ENCODE data around the gene ZNF628. TPM values are rescaled to one million over a fixed set of nuclear protein-coding genes. Genes with fewer than 3 reads are reported as not detected.

Gene ZNF628
- total RNA-seq, 1 experiment from 2014 or later = 12.3 TPM

DNA sequence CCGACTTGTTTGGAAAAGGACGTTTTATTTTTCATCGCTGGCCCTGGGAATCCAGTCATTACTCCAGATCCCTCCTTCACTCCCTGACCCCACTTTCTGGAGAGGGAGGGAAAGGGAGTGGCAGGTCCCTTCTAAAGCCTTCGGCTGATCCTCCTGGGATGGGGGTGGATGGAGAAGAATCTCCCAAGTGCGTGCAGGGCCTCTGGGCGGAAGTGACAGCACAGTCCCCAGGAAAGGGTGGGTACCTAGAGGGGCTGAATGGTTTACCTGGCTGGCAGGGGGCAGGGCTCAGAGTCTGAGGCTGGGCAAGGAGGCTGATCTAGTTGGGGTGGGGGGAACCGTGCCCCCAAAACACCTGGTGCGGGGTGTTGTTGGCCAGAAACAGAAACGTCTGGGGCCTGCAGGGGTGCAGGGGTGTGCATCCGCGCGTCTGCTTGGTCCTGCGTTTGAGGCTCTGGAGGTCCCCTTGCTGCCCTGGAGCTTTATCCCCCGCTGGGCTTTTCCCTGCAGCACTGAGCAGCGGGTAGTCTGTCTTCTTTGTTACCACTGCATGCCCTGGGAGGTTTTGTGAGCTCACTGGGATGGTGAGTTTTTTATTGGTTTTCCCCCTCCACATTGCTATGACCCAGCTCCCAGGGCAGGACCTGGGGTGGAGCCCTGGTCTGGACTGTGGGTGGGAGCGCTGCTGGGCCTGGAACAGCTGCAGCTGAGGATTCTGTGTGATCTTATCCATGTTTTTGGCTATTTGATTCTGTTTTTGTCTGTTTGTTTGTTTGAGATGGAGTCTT, 3.0 kb upstream of the ZNF628 start:
- ChIA-PET POLR2A (no interaction called here), CTCF (no interaction called here)
- intact Hi-C loops (cut with micrococcal nuclease; ENCODE audit: unreplicated experiment) = no loop called here
- no peak overlapping the region for H3K4me3 ChIP-seq (ENCODE audit: low read depth, low read length)
- no peak overlapping the region for H3K27ac Mint-ChIP-seq (ENCODE audit: unreplicated experiment)
- no peak for DNase-seq
- peaks cover 7% of the 10 kb centered on the region for H3K4me1 Mint-ChIP-seq (ENCODE audit: low read depth, unreplicated experiment)
- no peaks in the 10 kb centered on the region for H3K27me3 Mint-ChIP-seq (ENCODE audit: insufficient read depth, unreplicated experiment)
- no TSS peak for BruUV-seq (replicated peaks)
- no peaks in the 10 kb centered on the region for H3K9me3 Mint-ChIP-seq (ENCODE audit: unreplicated experiment)
- H3K4me1 ChIP-seq = peaks cover 14% of the 10 kb centered on the region
- H3K27me3 ChIP-seq (replicated peaks; ENCODE audit: control insufficient read depth, insufficient read depth, low read length) = no peaks in the 10 kb centered on the region
- H3K4me3 Mint-ChIP-seq (ENCODE audit: unreplicated experiment) = no peak overlapping the region
- H3K36me3 Mint-ChIP-seq (ENCODE audit: insufficient read depth, unreplicated experiment) = peaks cover 16% of the 10 kb centered on the region
- TF ChIP-seq, protein P1, sequence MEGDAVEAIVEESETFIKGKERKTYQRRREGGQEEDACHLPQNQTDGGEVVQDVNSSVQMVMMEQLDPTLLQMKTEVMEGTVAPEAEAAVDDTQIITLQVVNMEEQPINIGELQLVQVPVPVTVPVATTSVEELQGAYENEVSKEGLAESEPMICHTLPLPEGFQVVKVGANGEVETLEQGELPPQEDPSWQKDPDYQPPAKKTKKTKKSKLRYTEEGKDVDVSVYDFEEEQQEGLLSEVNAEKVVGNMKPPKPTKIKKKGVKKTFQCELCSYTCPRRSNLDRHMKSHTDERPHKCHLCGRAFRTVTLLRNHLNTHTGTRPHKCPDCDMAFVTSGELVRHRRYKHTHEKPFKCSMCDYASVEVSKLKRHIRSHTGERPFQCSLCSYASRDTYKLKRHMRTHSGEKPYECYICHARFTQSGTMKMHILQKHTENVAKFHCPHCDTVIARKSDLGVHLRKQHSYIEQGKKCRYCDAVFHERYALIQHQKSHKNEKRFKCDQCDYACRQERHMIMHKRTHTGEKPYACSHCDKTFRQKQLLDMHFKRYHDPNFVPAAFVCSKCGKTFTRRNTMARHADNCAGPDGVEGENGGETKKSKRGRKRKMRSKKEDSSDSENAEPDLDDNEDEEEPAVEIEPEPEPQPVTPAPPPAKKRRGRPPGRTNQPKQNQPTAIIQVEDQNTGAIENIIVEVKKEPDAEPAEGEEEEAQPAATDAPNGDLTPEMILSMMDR (IDR thresholded peaks at IDR 0.05; ENCODE audit: insufficient read depth in 1 of 2, low read depth in 1 of 2, low read length in 1 of 2, severe bottlenecking in 1 of 2, unreplicated experiment in 1 of 2) = no peak
- no peaks in the 10 kb centered on the region for H3K9me3 ChIP-seq
- no peaks in the 10 kb centered on the region for H3K36me3 ChIP-seq (ENCODE audit: control insufficient read depth, insufficient read depth, low read length)

DNA sequence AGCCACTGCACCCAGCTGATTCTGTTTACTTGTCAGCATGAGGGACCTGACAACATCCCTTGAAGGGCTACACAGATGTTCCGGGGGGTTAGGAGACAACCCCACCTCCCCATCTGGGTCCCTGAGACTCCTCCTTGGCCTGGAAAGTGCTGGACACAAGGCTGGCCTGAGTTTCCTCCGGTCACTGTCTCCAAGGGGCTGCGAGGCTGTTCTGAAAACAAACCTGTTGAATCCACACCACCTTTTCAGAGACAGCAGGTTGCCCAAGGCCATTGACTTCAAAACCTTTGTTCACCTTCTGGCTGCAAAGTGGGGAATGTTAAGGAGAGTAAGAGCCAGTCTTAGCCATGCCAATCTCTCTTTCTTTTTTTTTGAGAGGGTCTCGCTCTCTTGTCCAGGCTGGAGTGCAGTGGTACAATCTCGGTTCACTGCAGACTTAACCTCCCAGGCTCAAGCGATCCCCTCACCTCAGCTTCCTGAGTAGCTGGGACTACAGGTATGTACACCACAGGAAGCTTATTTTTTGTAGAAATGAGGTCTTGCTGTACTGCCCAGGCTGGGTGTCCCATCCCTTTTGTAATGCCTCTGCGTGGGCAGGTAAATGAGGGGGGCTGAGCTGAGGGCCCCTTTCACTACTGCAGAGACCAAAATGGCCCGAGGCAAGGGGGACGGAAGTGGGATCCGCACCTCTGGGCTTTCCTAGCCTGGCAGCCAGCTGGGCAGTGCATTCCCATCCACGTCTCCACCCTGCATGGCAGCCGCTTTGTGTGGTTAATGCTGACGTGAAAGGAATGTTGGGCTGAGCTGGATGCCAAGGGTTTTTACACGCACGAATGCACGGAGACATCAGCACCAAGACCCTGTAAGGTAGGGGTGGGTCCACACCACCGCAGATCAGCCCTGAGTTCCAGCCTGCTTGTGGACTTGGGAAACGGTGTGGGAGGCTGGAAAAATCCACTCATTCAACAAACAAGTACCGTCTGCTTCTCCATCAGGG, 1.9 kb upstream of the ZNF628 start:
- ChIA-PET POLR2A (no interaction called here), CTCF (no interaction called here)
- Histone ChIP-seq H3K27me3 (replicated peaks; ENCODE audit: control insufficient read depth, insufficient read depth, low read length) (no peaks in the 10 kb centered on the region), H3K9me3 (no peaks in the 10 kb centered on the region), H3K4me1 (peaks cover 14% of the 10 kb centered on the region), H3K36me3 (ENCODE audit: control insufficient read depth, insufficient read depth, low read length) (no peaks in the 10 kb centered on the region), H3K4me3 (ENCODE audit: low read depth, low read length) (no peak overlapping the region)
- no TSS peak for BruUV-seq (replicated peaks)
- Mint-ChIP-seq H3K36me3 (ENCODE audit: insufficient read depth, unreplicated experiment) (peaks cover 19% of the 10 kb centered on the region), H3K4me3 (ENCODE audit: unreplicated experiment) (no peak overlapping the region), H3K27me3 (ENCODE audit: insufficient read depth, unreplicated experiment) (no peaks in the 10 kb centered on the region), H3K4me1 (ENCODE audit: low read depth, unreplicated experiment) (peaks cover 19% of the 10 kb centered on the region), H3K9me3 (ENCODE audit: unreplicated experiment) (no peaks in the 10 kb centered on the region), H3K27ac (ENCODE audit: unreplicated experiment) (no peak overlapping the region)
- TF ChIP-seq, protein P1 (IDR thresholded peaks at IDR 0.05; ENCODE audit: insufficient read depth in 1 of 2, low read depth in 1 of 2, low read length in 1 of 2, severe bottlenecking in 1 of 2, unreplicated experiment in 1 of 2) = no peak
- DNase-seq = no peak
- intact Hi-C loops (cut with micrococcal nuclease; ENCODE audit: unreplicated experiment) = no loop called here

DNA sequence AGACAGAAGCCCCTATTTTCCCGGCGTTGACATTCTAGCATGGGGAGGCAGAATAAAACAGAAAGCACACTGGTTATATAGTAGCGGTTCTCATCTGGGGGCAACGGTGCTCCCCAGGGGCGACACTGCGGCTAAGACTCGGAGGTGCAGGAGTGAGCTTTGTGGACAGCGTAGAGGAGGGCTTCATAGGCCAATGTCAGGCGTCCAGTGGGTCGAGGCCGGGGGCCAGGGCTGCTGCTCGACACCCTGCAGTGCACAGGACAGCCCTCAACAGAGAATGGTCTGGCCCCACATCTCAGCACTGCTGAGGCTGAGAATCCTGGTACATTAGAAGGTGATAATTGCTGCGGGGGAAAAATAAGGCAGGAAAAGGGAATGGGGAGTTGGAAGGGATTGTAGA, 1.5 kb downstream of the ZNF628 start:
- Histone ChIP-seq H3K36me3 (ENCODE audit: control insufficient read depth, insufficient read depth, low read length) (no peaks in the 10 kb centered on the region), H3K9me3 (no peaks in the 10 kb centered on the region), H3K27me3 (replicated peaks; ENCODE audit: control insufficient read depth, insufficient read depth, low read length) (no peaks in the 10 kb centered on the region), H3K4me3 (ENCODE audit: low read depth, low read length) (peak overlapping the region; percentile 47), H3K4me1 (peaks cover 14% of the 10 kb centered on the region)
- H3K27me3 Mint-ChIP-seq (ENCODE audit: insufficient read depth, unreplicated experiment) = no peaks in the 10 kb centered on the region
- peaks cover 19% of the 10 kb centered on the region for H3K4me1 Mint-ChIP-seq (ENCODE audit: low read depth, unreplicated experiment)
- ChIA-PET POLR2A (interaction anchor here (2.6 kb wide), 1 partner anchor 16 kb away, joined by 32 read pairs; the partner anchor contains the start of gene ISOC2), CTCF (no interaction called here)
- intact Hi-C loops (cut with micrococcal nuclease; ENCODE audit: unreplicated experiment) = loop anchor here (2.0 kb wide), 1 partner anchor 17 kb away; the partner anchor contains the start of gene ISOC2
- BruUV-seq (replicated peaks) = no TSS peak
- peak overlapping the region; percentile 94 for H3K4me3 Mint-ChIP-seq (ENCODE audit: unreplicated experiment)
- peak overlapping the region; percentile 36 for H3K27ac Mint-ChIP-seq (ENCODE audit: unreplicated experiment)
- H3K9me3 Mint-ChIP-seq (ENCODE audit: unreplicated experiment) = no peaks in the 10 kb centered on the region
- TF ChIP-seq, protein P1 (IDR thresholded peaks at IDR 0.05; ENCODE audit: insufficient read depth in 1 of 2, low read depth in 1 of 2, low read length in 1 of 2, severe bottlenecking in 1 of 2, unreplicated experiment in 1 of 2) = no peak
- peaks cover 19% of the 10 kb centered on the region for H3K36me3 Mint-ChIP-seq (ENCODE audit: insufficient read depth, unreplicated experiment)
- no peak for DNase-seq
